GM12875 (cell line): Measurements from ENCODE around the gene PPP6R2.

Source experiments
- H3K4me3 ChIP-seq: one replicate; pipeline ENCODE4 v1.5.1; 2011; ENCODE audit warnings: low read depth, low read length, control low read depth
- TF ChIP-seq, protein P1 (sequence below): IDR thresholded peaks from 2 replicates; pipeline ENCODE4 v1.5.1; 2011; ENCODE audit warnings: low read depth, mild to moderate bottlenecking, control low read depth, inconsistent platforms, low read length, moderate library complexity, borderline replicate concordance; ENCODE audit not compliant: insufficient read depth

PPP6R2 gene

DNA sequence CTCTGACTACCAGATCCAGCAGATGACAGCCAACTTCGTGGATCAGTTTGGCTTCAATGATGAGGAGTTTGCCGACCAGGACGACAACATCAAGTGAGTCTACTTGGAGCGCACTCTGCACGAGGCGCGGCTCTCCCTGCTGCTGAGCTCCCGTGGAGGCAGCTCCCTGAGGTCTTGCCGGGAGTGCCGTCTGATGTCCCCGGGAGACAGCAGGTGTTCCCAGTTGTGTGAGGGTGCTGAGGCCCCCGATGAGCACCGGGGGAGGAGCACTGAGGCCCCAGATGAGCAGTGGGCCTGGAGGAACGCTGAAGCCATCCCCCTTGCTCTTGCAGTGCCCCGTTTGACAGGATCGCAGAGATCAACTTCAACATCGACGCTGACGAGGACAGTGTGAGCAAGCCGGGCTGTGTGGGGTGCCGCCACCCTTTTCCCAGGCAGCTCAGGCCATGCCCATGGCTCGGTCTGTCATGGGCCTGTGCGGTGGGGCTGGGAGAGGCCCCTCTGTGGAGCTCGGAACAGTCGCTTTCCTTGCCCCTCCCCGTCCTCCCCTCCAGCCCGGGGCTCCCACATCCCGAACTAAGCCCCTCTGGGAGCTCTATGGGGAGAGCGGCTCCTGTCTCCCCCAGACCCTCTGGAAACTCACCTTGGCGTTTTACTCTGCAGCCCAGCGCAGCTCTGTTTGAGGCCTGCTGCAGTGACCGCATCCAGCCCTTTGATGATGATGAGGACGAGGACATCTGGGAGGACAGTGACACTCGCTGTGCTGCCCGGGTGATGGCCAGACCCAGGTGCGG, 94.6 kb downstream of the PPP6R2 start:
- no peak overlapping the region for H3K4me3 ChIP-seq
- TF ChIP-seq, protein P1, sequence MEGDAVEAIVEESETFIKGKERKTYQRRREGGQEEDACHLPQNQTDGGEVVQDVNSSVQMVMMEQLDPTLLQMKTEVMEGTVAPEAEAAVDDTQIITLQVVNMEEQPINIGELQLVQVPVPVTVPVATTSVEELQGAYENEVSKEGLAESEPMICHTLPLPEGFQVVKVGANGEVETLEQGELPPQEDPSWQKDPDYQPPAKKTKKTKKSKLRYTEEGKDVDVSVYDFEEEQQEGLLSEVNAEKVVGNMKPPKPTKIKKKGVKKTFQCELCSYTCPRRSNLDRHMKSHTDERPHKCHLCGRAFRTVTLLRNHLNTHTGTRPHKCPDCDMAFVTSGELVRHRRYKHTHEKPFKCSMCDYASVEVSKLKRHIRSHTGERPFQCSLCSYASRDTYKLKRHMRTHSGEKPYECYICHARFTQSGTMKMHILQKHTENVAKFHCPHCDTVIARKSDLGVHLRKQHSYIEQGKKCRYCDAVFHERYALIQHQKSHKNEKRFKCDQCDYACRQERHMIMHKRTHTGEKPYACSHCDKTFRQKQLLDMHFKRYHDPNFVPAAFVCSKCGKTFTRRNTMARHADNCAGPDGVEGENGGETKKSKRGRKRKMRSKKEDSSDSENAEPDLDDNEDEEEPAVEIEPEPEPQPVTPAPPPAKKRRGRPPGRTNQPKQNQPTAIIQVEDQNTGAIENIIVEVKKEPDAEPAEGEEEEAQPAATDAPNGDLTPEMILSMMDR, result no peak

DNA sequence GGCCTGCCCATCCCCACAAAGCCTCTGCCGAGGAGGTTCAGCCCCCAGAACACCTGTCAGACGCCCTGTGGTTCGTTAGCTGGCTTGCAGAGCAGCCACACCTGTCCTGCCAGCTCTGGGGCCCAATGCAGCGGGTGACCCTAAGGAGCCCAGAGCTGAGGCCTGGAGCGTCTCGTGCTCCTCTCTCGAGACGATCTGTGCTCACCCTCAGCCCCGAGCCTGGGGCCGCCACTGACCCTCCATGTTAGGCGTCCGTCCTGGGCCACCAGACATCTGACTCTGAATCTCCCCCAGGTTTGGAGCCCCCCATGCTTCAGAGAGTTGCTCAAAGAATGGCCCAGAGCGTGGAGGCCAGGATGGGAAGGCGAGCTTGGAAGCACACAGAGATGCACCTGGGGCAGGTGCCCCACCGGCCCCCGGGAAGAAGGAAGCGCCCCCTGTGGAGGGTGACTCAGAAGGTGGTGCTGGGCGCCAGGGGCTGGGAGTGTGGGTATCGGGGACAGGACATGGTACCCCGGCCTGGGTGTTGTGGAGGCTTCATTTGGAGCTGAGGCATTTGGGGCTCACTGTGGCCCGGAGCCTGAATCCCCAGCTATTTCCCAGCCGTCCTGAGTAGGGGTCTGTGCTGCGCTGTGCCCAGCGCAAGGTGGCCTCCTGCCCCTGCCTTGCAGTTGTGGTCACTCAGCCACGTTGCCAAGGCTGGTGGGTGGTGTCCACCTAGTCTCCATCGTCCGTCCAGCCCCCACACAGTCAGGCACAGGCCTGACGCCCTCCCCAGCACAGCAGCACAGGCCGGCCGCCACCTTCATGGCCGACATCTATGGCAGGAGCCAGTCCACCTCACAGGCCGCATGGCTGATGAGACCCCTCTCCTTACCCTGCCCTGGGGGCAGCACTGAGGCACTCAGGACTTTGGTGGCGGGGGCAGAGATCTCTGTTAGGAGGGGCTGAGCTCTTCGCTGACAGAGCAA, 95.5 kb downstream of the PPP6R2 start:
- TF ChIP-seq, protein P1, result no peak
- no peak overlapping the region for H3K4me3 ChIP-seq

DNA sequence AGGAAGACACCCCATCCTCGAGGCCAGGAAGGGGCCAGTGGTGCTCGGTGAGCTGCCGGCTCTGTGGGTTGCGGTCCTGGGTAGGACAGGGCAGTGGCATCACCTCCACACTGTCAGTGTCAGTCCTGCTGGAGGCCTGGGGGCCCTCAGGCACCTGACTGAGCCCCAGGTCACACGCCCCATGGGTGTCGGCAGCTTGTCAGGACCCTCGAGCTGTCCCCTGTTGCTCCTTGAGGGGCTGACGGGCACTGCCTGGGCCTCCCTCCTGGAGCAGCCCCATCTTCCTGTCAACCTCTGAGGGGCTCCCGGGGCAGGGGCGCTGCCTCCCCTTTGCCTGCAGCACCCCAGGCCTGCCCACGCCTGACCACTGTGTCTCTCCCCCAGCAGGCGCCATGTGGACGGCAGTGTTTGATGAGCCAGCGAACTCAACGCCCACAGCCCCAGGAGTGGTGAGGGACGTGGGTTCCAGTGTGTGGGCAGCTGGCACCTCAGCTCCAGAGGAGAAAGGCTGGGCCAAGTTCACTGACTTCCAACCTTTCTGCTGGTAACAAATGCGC, 96.3 kb downstream of the PPP6R2 start:
- H3K4me3 ChIP-seq, result no peak overlapping the region
- TF ChIP-seq, protein P1, result no peak

DNA sequence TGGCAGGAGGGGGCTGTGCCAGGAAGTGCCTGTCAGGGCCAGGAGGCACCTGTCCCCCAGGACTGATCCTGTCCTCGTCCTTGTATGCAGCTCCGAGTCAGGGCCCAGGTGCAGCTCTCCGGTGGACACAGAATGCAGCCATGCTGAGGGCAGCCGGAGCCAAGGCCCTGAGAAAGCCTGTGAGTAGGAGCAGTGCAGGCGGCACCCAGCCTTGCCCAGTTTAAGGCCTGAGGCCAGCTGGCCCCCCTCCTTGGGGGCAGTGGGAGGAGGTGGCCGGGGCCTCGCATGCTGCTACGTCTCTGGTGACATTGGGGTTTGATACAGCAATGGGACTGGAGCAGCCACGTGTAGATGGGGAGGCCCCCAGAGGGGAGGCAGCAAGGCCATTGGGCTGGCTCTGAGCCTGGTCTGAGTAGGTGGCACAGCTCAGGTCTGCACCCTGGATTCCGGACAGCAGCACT, 96.8 kb downstream of the PPP6R2 start:
- TF ChIP-seq, protein P1, result no peak
- H3K4me3 ChIP-seq, result no peak overlapping the region

DNA sequence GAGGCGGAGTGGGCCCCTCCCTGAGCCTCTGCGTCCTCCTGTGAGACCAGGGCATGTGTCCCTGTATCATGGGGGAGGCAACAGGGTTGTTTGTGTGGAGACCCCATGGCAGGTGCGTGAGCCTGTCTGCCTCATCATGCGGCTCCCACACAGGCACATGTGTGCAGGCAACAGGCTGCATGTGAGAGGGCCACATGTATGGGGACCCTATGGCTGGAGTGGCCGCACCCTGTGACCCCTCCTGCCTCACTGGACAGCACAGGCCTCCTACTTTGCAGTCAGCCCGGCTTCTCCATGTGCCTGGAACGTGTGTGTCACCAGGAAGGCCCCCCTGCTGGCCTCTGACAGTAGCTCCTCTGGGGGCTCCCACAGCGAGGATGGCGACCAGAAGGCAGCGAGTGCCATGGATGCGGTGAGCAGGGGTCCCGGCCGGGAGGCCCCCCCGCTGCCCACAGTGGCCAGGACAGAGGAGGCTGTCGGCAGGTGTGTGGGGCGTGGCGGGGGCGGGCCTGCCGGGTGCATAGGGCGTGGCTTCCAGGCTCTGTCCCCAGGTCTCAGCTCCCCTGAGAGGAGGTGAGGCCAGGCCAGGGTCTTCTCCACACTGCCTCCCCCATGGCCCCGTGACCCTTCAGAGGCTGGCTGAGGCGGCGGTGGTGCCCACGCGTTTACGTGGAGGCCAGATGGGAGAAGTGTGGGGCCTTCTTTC, 97.6 kb downstream of the PPP6R2 start:
- TF ChIP-seq, protein P1, result no peak
- no peak overlapping the region for H3K4me3 ChIP-seq

DNA sequence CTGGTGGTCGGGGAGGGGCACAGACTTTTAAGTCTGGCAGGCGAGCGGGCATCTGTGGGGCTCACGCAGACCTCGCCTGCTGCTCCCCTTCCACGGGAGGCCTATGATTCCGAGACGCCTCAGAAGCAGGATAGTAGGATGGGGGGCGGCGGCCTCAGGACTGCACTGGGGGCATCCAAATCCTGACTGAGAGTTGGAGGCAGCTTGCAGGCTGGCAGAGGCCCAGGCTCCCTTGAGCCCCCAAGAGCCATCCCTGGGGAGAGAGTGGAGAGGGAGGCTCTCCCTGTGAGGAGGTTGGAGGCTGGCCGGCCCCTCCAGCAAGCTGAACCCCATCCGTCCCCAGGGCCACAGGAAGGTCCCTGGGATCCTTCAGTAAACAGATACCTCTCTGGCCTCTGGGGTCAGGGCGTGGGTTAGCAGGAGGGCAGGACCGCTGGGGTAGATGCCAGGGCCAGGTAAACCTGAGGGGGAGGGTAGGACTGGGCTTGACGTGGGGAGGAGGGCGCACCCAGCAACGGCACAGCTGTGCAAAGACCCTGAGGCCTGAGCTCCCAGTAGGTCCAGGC, 98.4 kb downstream of the PPP6R2 start:
- TF ChIP-seq, protein P1, result no peak
- H3K4me3 ChIP-seq, result no peak overlapping the region
